HL-60 (cell line): ENCODE results near the gene C6orf52.

ENCODE experiments used
- DNase-seq, 2 experiments: peaks; one replicate each; pipeline ENCODE4 v3.0.0-alpha.2; 2010 to 2020; ENCODE audit warnings: low read depth in 1 of 2, low spot score in 1 of 2
- H3K27ac ChIP-seq: fragments of 250-450 bp; sonication (Bioruptor Pico); replicated peaks from 2 replicates; pipeline ENCODE4 v1.5.1; 2020; ENCODE audit warnings: mild to moderate bottlenecking, moderate library complexity
- H3K27me3 ChIP-seq: fragments of 250-450 bp; sonication (Bioruptor Pico); 2 replicates; pipeline ENCODE4 v1.5.1; 2021; ENCODE audit warnings: mild to moderate bottlenecking, moderate library complexity; ENCODE audit not compliant: insufficient read depth, poor library complexity, severe bottlenecking
- H3K4me3 ChIP-seq: replicated peaks from 2 replicates; pipeline ENCODE4 v1.5.1; 2011; ENCODE audit warnings: mild to moderate bottlenecking, control low read depth, low read length; ENCODE audit not compliant: insufficient read depth
- GABPA ChIP-seq: IDR thresholded peaks from 2 replicates; pipeline ENCODE4 v1.6.1; 2012; ENCODE audit warnings: low read depth
- POLR2AphosphoS5 ChIP-seq: IDR thresholded peaks from 2 replicates; pipeline ENCODE4 v1.6.1; 2012; ENCODE audit warnings: low read depth
- SPI1 ChIP-seq: IDR thresholded peaks from 2 replicates; pipeline ENCODE4 v1.6.1; 2012; ENCODE audit warnings: low read depth, mild to moderate bottlenecking, borderline replicate concordance
- TF ChIP-seq, protein P1 (sequence below): IDR thresholded peaks from one replicate; pipeline ENCODE4 v1.5.1; 2011; ENCODE audit warnings: low read length, control low read depth, inconsistent platforms; ENCODE audit not compliant: insufficient read depth
- TF ChIP-seq, protein P2 (sequence below): IDR thresholded peaks from 2 replicates; pipeline ENCODE4 v1.6.1; 2012; ENCODE audit warnings: low read depth; ENCODE audit not compliant: insufficient replicate concordance

C6orf52 gene

DNA sequence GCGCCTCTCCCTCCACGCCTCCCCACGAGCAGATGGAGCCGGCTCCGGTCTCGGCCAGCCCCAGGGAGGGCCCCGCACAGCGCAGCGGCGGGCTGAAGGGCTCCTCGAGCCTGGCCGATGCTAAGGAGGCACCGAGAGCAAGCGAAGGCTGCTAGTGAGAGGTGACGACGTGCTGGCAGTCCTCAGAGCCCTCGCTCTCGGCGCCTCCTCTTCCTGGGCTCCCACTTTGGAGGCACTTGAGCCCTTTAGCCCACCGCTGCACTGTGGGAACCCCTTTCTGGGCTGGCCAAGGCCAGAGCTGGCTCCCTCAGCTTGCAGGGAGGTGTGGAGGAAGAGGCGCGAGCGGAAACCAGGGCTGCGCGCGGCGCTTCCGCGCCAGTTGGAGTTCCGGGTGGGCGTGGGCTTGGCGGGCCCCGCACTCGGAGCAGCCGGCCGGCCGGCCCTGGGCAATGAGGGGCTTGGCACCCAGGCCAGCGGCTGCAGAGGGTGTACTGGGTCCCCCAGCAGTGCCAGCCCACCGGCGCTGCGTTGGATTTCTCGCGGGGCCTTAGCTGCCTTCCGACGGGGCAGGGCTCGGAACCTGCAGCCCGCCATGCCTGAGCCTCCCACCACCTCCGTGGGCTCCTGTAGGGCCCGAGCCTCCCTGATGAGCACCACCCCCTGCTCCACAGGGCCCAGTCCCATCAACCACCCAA lies 26.0 kb upstream of the C6orf52 start:
- peak overlapping the region; percentile 83 for H3K27ac ChIP-seq
- peak in 1 of 2 experiments; percentile 54 for DNase-seq

DNA sequence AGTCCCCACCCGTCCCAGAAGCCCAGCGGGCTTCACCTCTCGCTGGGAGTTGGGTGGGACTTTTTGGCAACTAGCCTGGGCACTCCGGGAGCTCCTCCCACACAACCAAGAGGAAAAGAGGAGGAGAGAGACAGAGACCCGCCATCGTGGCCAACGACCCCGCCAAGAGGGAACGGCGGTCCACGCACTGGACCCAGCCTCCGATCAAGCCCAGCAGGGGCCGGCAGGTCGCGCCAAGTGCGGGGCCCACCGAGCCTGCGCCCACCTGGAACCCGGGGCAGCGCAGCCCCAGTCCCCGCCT lies 25.5 kb upstream of the C6orf52 start:
- Histone ChIP-seq H3K27me3 (no peaks in the 10 kb centered on the region), H3K4me3 (peak overlapping the region; percentile 49), H3K27ac (peak overlapping the region; percentile 83)
- TF ChIP-seq GABPA (no peak), SPI1 (no peak), POLR2AphosphoS5 (no peak)
- TF ChIP-seq, protein P1, sequence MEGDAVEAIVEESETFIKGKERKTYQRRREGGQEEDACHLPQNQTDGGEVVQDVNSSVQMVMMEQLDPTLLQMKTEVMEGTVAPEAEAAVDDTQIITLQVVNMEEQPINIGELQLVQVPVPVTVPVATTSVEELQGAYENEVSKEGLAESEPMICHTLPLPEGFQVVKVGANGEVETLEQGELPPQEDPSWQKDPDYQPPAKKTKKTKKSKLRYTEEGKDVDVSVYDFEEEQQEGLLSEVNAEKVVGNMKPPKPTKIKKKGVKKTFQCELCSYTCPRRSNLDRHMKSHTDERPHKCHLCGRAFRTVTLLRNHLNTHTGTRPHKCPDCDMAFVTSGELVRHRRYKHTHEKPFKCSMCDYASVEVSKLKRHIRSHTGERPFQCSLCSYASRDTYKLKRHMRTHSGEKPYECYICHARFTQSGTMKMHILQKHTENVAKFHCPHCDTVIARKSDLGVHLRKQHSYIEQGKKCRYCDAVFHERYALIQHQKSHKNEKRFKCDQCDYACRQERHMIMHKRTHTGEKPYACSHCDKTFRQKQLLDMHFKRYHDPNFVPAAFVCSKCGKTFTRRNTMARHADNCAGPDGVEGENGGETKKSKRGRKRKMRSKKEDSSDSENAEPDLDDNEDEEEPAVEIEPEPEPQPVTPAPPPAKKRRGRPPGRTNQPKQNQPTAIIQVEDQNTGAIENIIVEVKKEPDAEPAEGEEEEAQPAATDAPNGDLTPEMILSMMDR = no peak
- TF ChIP-seq, protein P2, sequence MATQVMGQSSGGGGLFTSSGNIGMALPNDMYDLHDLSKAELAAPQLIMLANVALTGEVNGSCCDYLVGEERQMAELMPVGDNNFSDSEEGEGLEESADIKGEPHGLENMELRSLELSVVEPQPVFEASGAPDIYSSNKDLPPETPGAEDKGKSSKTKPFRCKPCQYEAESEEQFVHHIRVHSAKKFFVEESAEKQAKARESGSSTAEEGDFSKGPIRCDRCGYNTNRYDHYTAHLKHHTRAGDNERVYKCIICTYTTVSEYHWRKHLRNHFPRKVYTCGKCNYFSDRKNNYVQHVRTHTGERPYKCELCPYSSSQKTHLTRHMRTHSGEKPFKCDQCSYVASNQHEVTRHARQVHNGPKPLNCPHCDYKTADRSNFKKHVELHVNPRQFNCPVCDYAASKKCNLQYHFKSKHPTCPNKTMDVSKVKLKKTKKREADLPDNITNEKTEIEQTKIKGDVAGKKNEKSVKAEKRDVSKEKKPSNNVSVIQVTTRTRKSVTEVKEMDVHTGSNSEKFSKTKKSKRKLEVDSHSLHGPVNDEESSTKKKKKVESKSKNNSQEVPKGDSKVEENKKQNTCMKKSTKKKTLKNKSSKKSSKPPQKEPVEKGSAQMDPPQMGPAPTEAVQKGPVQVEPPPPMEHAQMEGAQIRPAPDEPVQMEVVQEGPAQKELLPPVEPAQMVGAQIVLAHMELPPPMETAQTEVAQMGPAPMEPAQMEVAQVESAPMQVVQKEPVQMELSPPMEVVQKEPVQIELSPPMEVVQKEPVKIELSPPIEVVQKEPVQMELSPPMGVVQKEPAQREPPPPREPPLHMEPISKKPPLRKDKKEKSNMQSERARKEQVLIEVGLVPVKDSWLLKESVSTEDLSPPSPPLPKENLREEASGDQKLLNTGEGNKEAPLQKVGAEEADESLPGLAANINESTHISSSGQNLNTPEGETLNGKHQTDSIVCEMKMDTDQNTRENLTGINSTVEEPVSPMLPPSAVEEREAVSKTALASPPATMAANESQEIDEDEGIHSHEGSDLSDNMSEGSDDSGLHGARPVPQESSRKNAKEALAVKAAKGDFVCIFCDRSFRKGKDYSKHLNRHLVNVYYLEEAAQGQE = no peak
- no peak for DNase-seq

More for the DNA sequence above, 26.0 kb upstream of the C6orf52 start:
- Histone ChIP-seq H3K4me3 (peak overlapping the region; percentile 49), H3K27me3 (no peaks in the 10 kb centered on the region)
- TF ChIP-seq GABPA = no peak
- TF ChIP-seq POLR2AphosphoS5 = 0 out of 2 replicates have a peak, but pooled peaks have one; percentile 14

DNA sequence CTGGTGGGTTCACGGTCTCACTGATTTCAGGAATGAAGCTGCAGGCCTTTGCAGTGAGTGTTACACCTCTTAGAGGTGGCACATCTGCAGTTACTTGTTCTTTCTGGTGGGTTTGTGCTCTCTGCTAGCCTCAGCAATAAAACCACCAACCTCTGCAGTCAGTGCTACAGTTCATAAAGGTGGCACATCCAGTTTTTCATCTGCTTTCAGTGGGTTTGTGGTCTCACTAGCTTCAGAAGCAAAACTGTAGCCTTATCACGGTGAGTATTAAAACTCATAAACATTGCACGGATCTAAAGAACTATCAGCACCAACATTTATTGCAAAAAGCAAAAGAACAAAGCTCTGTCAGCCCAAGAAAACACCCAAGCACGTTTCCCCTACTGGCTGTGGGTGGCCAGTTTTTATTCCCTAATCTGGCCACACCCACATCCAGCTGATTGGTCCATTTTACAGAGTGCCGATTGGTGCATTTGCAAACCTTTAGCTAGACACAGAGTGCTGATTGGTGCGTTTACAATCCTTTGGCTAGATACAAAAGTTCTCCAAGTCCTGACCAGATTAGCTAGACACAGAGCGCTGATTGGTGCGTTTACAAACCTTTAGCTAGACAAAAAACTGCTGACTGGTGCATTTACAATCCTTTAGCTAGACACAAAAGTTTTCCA lies 25.0 kb upstream of the C6orf52 start:
- H3K27ac ChIP-seq = peak overlapping the region; percentile 83
- TF ChIP-seq GABPA (no peak), SPI1 (no peak), POLR2AphosphoS5 (no peak)
- TF ChIP-seq, protein P2 = no peak
- TF ChIP-seq, protein P1 = no peak
- DNase-seq = peak in 1 of 2 experiments; percentile 18
- H3K4me3 ChIP-seq = peak overlapping the region; percentile 49
- H3K27me3 ChIP-seq = no peaks in the 10 kb centered on the region

DNA sequence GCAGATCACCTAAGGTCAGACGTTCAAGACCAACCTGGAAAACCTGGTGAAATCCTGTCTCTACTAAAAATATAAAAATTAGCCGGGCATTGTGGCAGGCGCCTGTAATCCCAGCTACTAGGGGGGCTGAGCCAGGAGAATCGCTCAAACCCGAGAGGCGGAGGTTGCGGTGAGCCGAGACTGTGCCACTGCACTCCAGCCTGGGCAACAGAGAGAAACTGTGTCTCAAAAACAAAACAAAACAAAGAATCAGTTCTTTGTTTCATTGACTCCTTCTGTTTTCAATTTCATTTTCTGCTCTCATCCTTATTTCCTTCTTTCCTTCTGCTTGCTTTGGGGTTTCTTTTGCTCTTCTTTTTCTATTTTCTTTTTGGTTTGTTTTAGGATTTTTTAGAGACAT lies 19.5 kb upstream of the C6orf52 start:
- H3K4me3 ChIP-seq = no peak overlapping the region
- no peak for TF ChIP-seq POLR2AphosphoS5
- TF ChIP-seq, protein P1 = no peak
- TF ChIP-seq, protein P2 = no peak
- TF ChIP-seq GABPA = no peak
- TF ChIP-seq SPI1 = no peak
- H3K27ac ChIP-seq = no peak overlapping the region
- no peaks in the 10 kb centered on the region for H3K27me3 ChIP-seq
- no peak for DNase-seq
